GM19397 (cell line): ENCODE data around the gene CDK2AP2.
"Not testable (repeated sequence)": the region's sequence is repeated elsewhere in the genome, so short reads cannot be mapped to it uniquely, and the experiment has no call there.

Experiments used
- ATAC-seq: cut with Tn5 transposase; IDR thresholded peaks from one replicate; pipeline ENCODE4 v1.9.1; 2021; ENCODE audit warnings: mild to moderate bottlenecking, moderate library complexity; ENCODE audit not compliant: unreplicated experiment

The CDK2AP2 gene

GRCh38 chr11:67507864-67508485, at the start of gene CDK2AP2:
Gene CDK2AP2 (minus strand): TSS chr11:67508162. CDS start chr11:67508082, 80 bp downstream.
- ATAC-seq = peak; percentile 75

- ATAC-seq = no peak
These were observed 48.3 kb upstream of the CDK2AP2 start for GRCh38 chr11:67556244-67556643.

- ATAC-seq = not testable (repeated sequence)
These were observed 43.7 kb upstream of the CDK2AP2 start for GRCh38 chr11:67551697-67552096.

GRCh38 chr11:67551127-67551526, 43.2 kb upstream of the CDK2AP2 start:
- ATAC-seq = no peak

- ATAC-seq = no peak
These were observed 40.7 kb upstream of the CDK2AP2 start for GRCh38 chr11:67548555-67549110.

GRCh38 chr11:67548112-67548511, 40.1 kb upstream of the CDK2AP2 start:
- not testable (repeated sequence) for ATAC-seq

- no peak for ATAC-seq
These were observed 37.3 kb upstream of the CDK2AP2 start for GRCh38 chr11:67545280-67545679.

GRCh38 chr11:67544616-67545242, 36.8 kb upstream of the CDK2AP2 start:
- ATAC-seq = no peak

- no peak for ATAC-seq
These were observed 35.6 kb upstream of the CDK2AP2 start for GRCh38 chr11:67543585-67543984.

GRCh38 chr11:67542971-67543370, 35.0 kb upstream of the CDK2AP2 start:
- no peak for ATAC-seq

- no peak for ATAC-seq
These were observed 34.2 kb upstream of the CDK2AP2 start for GRCh38 chr11:67542169-67542568.

- no peak for ATAC-seq
These were observed 33.2 kb upstream of the CDK2AP2 start for GRCh38 chr11:67541198-67541597.

- ATAC-seq = no peak
These were observed 31.6 kb upstream of the CDK2AP2 start for GRCh38 chr11:67539550-67539949.

- ATAC-seq = no peak
These were observed 31.0 kb upstream of the CDK2AP2 start for GRCh38 chr11:67538823-67539505.

GRCh38 chr11:67538306-67538705, 30.3 kb upstream of the CDK2AP2 start:
- ATAC-seq = no peak

- ATAC-seq = no peak
These were observed 27.6 kb upstream of the CDK2AP2 start for GRCh38 chr11:67535561-67535960.

GRCh38 chr11:67534070-67534679, 26.2 kb upstream of the CDK2AP2 start:
- ATAC-seq = no peak

GRCh38 chr11:67532889-67533288, 24.9 kb upstream of the CDK2AP2 start:
- ATAC-seq = no peak

- ATAC-seq = no peak
These were observed 22.3 kb upstream of the CDK2AP2 start for GRCh38 chr11:67530282-67530592.

GRCh38 chr11:67528376-67528775, 20.4 kb upstream of the CDK2AP2 start:
- ATAC-seq = no peak

GRCh38 chr11:67525275-67525976, 17.5 kb upstream of the CDK2AP2 start:
- ATAC-seq = no peak
